GM21515 (cell line): Measurements from ENCODE around the gene DUS1L.
"Not testable (repeated sequence)": the region's sequence is repeated elsewhere in the genome, so short reads cannot be mapped to it uniquely, and the experiment has no call there.

Experiments
- ATAC-seq: cut with Tn5 transposase; IDR thresholded peaks from one replicate; pipeline ENCODE4 v1.9.1; 2021; ENCODE audit not compliant: unreplicated experiment

The DUS1L gene

DNA sequence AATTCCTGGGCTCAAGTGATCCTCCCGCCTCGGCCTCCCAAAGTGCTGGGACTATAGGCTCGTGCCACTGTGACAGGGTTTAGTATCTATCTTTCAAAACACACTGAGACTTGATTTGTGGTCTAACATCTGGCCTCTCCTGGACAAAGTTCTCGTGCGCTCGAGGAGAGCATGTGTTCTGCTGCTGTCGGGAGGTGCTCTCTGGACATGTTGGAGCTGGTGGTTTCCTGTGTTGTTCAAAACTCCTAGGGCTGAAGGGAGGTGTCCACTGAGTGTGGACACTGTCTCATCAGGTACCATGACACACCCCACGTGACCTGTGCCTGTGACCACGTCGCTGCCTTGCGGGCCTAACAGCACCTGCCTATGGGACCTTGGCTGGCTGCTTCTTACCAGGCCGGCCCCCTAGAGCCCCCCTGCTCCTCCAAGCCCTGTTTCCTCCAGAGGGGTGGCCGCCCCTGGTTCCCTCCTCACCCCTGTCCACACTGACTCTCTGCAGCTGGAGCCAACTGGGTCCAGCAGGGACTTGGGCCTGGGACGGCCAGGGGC, 19.6 kb downstream of the DUS1L start:
- no peak for ATAC-seq

DNA sequence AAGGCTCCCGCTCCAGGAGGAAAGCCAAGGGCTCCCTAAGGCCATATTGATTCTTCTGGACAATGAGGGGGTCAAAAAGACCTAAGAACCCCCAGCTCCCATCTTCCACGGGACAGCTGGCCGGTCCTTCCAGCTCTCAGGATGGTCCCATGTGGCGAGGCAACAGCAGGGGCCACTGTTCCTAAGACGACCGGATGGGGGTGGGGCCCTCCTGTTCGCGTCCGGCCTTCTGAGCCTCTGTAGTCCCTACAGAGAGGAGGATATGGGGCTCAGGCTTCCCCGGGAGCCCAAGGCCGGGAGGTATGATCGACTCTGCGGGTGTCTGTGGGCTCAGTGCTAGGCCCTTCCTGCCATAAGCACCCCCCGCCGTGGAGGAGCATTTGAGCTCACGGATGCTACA, 22.1 kb downstream of the DUS1L start:
- ATAC-seq = no peak

DNA sequence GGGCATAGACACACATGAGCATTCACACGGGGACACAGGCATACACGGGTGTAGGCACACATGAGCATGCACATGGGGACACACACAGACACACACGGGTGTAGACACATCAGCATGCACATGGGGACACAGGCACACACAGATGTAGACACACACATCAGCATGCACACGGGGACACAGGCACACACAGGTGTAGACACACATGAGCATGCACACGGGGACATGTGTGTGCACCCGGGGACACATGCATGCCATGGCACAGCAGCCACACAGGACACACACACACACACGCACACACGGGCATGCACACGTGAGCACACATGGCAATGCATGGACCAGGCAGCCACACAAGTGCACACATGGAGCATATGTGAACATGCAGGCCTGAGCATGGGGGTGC, 23.0 kb downstream of the DUS1L start:
- ATAC-seq = no peak

DNA sequence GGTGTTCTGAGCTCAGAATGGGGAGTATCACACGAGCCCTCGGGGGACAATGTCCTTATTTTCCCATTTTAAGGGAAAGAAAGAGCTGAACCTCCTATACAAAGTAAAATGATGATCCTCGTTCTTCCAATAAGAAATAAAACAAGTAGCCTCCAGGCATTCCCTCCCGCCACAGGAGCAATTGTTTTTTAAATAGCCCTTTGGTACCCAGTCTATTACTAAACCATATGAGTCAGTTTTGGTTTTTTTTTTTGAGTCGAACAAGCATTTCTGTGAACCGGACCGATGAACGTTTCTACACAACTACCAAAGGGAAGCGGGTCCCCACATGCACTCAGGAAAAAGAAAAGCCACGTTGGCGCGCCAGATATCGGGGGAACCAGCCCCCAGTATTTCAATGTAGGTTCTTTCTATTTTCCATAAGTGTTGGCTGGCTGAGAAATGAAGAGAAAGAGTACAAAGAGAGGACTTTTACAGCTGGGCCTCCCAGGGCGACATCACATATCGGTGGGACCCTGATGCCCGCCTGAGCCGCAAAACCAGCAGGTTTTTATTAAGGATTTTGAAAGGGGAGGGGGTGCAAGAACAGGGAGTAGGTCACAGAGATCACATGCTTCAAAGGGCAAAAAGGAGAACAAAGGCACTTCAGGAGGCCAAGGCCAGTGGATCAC, 24.3 kb downstream of the DUS1L start:
- ATAC-seq = no peak

DNA sequence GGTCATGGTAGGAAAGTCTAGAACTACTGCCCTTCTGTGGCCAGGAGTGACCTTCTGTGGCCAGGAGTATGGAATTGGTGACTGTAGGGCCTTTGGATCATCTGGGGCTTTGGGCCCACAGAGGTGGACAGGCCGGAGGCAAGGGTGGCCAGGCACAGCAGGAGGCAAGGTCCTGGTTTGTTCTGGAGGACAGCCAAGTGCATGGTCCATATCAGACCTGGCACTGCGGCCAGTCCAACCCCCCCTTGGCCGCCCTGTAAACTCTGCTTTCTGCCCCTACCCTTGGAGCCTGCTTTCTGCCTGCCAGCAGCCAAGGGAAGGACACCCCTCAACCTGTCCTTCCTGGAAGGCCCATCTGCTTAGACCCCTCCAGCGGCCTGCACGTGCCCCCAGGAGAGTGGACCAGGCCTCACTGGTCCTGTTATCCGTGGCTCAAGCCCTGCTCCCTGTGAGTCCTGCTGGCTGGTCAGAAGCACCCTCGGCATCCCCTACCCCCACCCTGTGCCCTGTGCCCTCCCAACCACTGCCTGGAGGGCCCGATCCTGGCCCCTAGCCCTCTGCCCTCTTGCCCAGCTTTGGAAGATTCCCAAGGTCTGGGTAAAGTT, 25.8 kb downstream of the DUS1L start:
- ATAC-seq = no peak

DNA sequence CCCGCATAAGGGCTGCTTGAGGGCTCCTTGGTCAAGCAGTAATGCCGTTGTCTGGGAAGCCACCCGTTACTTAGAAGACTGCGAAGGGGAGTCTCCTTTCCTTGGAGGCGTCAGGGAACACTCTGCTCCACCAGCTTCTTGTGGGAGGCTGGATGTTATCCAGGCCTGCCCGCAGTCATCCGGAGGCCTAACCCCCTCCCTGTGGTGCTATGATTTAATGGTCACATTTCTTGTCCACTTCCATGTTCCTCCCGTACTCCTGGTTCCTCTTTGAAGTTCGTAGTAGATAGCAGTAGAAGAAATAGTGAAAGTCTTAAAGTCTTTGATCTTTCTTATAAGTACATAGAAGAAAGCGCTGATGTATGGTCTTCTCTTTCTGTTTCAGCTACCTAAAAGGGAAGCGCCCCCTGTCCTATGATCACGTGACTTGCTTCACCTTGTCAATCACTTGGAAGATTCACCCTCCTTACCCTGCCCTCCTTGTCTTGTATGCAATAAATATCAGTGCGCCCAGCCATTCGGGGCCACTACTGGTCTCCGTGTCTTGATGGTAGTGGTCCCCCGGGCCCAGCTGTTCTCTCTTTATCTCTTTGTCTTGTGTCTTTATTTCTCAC, 26.7 kb downstream of the DUS1L start:
- not testable (repeated sequence) for ATAC-seq

DNA sequence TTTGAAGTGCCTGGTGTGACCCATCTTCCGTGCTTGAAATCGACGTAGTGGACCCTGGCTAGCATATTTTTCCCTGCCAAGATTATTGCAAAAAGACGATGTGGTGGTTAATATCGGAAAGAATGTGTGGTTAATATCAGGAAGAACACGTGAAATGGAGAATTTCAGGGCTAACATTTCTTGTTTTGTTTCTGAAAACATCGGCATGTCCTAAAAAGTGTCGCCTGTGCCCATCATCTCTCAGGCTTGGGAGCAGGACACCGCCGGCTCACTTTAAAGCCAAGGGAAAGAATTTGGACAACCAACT, 27.8 kb downstream of the DUS1L start:
- ATAC-seq = no peak

DNA sequence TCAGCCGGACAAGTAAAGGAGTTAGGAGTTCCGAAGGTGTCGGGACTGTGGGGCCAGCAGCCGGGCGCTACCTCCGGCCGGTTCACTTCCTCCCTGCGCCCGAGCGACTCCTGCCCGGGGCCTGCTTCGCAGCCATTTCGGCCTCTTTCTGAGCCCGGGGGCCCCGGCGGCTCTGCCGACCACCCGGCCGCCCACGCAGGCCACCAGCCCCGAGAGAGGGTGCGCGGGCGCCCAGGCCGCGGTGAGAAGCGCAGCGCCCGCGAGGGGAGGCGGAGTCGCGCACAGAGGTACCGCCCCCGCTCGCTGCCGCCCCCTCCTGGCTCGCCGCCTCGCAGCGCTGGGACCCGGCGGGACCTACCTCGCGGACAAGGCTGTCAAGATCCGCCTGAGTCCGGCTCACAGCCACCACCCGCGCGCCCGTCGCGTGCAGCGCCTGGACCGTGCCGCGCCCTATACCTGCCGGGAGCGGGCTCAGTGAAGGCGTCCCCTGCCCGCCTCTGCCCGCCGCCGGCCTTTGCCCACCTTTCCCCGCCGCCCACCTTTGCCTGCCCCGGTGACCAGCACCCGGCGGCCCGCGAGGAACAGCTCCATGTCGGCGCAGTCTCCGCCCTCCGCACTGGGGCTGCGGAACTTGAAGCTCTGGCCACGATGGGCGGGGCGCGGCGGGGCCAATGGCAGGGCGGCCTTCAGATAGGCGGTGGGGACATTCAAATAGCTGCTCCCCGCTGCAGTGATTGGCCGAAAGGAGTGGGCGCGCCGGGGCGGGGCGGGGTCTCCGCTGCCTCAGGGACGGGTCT, 28.3 kb downstream of the DUS1L start, which contains the start of gene DCXR:
TSS of gene DCXR (minus strand) at position 606 of the 797 bp plus-strand sequence. CDS start at position 591, 15 bp downstream.
- peak; percentile 79 for ATAC-seq

DNA sequence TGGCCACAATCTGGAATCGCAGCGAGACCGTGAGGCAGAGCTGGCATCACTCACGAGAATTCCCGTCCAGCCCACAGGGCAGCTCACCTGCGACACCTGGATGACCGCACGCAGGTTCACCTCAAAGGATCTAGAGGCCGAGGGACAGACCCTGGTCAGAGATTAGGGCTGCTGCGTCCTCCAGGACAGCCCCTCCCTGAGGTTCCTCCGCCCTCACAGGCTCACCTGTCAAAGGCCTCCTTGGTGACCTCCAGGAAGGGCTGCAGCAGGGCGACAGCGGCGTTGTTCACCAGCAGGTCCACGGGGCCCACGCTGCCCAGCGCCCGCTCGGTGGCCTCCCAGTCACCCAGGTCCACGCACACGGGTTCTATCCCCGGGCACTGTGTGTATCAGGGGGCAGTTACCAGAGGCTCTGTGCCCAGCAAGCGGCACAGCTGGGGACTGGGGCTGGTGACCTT, 28.9 kb downstream of the DUS1L start:
- peak; percentile 0 for ATAC-seq

DNA sequence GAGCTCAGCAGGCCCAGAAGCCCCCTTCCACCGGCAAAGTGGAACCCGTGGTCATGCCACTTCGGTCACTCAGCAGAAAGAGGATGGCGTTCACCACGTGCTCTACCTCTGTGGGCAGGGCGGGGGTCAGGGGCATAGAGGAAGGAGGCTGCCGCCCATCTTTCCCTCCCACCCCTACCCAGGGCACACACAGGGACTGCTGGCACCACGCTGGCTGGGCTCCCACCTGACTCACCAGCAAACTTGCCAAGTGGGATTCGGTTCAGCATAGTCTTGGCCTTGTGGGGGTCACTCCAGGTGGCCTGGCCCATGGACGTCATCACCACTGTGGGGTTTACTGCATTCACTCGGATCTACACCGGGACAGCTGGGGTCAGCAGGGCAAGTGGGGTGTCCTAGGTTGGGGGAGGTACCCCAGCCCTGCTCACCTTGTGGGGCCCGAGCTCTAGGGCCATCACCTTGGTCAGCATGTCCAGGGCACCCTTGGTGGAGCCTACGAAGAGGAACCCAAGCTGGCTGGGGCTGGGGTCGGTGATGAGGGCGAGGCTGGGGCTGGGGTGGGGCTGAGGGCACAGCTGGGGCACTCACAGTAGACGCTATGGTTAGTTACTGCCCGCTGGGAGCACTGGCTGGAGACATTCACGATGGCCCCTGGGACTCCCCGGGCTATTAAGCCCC, 29.5 kb downstream of the DUS1L start:
- no peak for ATAC-seq

DNA sequence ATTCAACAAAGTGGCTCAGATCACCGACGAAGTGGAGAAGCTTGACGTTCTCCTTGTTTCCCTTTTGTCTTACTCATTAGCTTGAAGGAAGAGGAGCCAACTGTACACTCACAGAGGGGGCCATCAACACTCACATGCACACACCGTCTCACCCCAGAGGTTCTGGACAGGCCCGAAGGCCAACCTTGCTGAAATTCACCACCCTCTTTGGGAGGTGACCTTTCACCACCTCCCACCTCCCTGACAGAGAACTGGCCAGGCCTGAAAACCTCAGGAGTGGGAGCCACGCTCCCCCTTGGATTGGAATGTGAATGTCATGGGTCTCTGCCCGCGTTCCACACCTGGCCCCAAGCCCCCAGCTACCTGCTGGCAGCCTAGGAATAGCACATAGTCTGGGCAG, 30.1 kb downstream of the DUS1L start:
- ATAC-seq = no peak

DNA sequence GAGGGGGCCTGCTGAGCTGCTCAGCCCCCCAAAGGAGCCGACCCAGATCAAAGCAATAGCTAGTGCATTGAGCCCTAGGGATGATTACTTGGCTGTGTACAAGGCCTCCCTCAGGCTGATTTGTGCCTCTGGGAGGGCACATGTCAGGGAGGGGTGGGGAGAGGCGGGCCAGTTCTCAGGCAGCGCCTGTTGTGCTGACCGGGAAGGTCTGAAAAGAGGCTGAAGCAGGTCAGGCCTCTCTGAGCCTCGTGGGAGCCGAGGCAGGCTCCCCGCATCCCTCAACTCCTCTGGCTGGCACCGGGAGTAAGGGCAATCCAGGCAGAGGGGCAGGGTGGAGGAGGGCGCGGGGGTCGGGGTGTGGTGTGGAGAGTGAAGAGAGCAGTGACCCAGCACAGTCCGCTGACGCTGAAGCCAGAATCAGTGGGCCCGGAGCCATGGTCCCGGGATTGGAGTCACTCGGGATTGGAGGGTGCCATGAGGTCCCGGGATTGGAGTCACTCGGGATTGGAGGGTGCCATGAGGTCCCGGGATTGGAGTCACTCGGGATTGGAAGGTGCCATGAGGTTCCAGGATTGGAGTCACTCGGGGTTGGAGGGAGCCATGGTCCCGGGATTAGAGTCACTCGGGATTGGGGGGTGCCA, 31.1 kb downstream of the DUS1L start:
- ATAC-seq = no peak

DNA sequence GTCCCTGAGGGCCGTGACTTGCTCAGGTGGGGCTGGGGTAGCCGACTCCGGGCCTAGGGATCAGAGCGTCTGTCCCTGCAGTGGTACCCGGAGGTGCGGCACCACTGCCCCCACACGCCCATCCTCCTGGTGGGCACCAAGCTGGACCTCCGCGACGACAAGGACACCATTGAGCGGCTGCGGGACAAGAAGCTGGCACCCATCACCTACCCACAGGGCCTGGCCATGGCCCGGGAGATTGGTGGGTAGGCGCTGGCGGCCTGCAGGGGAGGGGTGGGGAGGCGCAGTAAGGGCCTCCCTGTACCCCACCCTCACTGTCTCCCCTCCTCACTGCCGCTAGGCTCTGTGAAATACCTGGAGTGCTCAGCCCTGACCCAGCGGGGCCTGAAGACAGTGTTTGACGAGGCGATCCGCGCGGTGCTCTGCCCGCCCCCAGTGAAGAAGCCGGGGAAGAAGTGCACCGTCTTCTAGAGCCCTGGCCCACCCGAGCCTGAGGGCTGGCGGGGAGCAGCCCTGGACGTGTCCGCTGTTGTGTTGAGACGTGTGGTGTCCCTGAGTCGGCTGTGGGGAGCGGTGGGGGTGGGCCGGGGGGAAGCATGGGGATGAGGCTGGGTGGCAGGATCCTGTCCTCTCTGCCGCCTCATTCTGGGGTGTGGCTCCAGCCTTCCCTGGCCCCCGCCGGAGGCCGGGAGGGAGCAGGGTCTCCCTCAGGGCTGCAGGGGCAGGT, 32.1 kb downstream of the DUS1L start:
- ATAC-seq = no peak

DNA sequence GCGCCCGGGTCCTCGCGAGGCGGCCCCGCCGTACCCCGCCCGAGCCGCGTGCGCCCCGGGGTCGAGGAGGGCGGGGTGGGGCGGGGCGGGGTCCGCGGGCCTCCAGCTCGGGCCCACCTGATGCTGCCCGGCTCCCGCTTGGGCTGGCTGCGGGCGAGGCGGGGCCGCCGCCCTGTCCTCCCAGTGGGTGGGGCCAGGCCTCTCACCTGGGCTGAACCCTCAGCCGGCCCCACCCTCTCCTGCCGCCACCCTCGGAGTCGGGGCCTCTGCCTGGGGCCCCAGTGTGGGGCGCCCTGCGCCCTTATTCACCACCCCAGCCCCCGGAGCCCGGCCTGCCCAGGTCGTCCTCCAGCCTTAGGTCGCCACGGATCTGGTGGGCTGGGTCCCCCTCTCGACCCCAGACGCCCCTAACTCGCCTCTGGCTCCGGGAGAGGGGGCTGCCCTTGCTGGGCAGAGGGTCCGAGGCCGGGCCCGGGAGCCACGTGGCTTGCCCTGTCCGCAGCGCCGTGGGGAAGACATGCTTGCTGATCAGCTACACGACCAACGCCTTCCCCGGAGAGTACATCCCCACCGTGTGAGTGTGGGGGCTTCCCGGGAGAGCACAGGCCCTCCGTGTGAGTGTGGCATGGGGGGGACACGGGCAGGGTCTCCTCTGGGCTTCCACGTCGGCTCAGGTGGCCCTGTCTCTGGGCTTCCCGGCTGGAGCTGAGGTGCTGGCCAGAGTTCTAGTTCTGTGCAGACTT, 33.5 kb downstream of the DUS1L start:
- ATAC-seq = no peak

DNA sequence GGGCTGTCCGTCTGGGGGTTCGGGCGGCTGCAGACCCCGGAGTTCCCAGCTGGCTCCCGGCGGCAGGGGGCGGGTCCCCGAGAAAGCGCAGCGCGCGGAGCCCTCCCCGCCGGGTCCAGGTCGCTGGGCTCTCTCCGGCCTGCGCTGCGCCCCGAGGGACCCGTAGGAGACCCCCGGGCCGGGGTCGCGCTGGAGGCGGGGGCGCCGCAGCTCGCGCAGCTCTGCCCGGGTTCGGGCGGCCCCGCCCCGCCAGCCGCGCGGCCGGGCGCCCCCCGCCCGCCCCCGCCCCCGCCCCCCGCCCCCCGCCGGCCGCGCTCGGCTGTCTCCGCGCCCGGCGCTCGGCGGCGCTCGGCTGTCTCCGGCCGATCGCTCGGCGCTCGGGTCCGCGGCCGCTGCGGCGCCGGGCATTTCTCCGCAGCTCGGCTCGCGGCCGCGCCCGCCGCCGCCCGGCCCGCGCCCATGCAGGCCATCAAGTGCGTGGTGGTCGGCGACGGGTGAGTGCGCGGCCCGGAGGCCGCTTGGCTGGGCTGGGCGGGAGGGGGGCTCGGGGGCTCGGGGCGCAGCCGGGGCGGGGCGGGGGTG, 34.2 kb downstream of the DUS1L start, which contains the start of gene RAC3:
TSS of gene RAC3 (plus strand) at position 376 of the 582 bp plus-strand sequence. CDS start at position 460, 84 bp downstream.
- no peak for ATAC-seq

DNA sequence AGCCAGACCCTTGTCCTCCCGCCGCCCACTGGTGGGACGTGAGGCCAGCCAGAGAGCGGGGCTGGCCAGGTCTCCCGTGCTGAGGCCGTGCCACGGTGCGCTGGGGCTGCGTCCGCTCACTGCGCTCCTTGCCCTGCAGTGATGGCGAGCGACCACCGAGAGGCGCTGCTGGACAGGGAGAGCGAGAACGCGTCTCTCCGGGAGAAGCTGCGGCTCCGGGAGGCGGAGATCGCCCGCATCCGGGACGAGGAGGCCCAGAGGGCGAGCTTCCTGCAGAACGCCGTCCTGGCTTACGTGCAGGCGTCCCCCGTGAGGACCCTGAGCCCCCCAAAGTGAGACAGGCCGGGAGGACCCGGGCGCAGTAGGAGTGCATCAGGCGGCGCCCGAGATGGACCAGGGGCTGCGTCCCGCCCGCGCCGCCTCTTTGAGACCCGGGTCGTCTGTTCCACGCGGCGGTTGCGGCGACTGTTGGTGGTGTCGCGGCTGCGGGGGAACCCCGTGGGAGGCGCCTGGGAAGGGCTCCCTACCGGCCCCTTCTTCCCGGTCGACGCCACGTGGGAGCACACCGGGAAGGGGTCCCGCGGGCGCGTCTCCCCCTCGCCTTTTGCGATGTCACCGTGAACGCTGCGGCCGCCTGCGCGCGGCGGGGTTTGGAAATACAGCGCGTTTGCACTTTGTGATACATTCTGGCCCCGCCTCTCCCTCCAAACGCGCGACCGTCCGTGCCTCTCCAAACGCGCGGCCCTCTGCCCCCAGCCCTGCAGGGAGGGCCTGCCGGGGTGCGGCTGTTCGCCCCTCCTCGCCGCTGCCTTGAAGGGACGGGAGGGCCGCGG, 34.9 kb downstream of the DUS1L start:
- peak; percentile 36 for ATAC-seq

DNA sequence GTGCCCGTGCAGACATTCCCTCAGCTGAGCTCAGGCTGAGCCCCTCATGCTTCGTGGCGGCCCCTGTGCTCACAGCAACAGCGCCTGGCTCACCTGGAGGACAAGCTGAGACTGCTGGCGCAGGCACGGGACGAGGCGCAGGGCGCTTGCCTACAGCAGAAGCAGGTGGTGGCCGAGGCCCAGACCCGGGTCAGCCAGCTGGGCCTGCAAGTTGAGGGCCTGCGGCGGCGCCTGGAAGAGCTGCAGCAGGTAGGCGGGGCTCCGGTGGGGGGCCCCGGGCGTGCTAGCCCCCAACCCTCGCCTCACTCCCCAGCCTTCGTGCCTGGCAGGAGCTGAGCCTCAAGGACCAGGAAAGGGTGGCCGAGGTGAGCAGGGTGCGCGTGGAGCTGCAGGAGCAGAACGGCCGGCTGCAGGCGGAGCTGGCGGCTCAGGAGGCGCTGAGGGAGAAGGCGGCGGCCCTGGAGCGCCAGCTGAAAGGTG, 35.6 kb downstream of the DUS1L start:
- no peak for ATAC-seq
